Activated CD4-positive, CD25-positive, alpha-beta regulatory T cell treated with anti-CD3 and anti-CD28 coated beads, Interleukin-2, amount 50 U/mL, for 72 hours (primary cell): ENCODE measurements around the gene PRDM16.

Experiments
- DNase-seq: peaks from one replicate; pipeline ENCODE4 v3.0.0; 2021

Gene PRDM16

GRCh38 chr1:3390291-3390690, 321.3 kb downstream of the PRDM16 start:
- DNase-seq, result no peak

- DNase-seq, result no peak
These were observed 322.7 kb downstream of the PRDM16 start for GRCh38 chr1:3391711-3392110.

GRCh38 chr1:3393024-3393986, 324.3 kb downstream of the PRDM16 start:
- DNase-seq, result no peak

GRCh38 chr1:3393987-3394920, 325.3 kb downstream of the PRDM16 start:
- no peak for DNase-seq

GRCh38 chr1:3396411-3396810, 327.4 kb downstream of the PRDM16 start:
- no peak for DNase-seq

- DNase-seq, result no peak
These were observed 328.3 kb downstream of the PRDM16 start for GRCh38 chr1:3397311-3397710.

GRCh38 chr1:3398396-3399140, 329.6 kb downstream of the PRDM16 start:
- DNase-seq, result no peak

- no peak for DNase-seq
These were observed 330.7 kb downstream of the PRDM16 start for GRCh38 chr1:3399732-3400131.

- no peak for DNase-seq
These were observed 332.7 kb downstream of the PRDM16 start for GRCh38 chr1:3401585-3402257.

- no peak for DNase-seq
These were observed 333.4 kb downstream of the PRDM16 start for GRCh38 chr1:3402258-3403010.

GRCh38 chr1:3403011-3403345, 334.0 kb downstream of the PRDM16 start:
- no peak for DNase-seq

GRCh38 chr1:3403388-3404231, 334.6 kb downstream of the PRDM16 start:
- DNase-seq, result no peak

- DNase-seq, result no peak
These were observed 335.3 kb downstream of the PRDM16 start for GRCh38 chr1:3404301-3404700.

- no peak for DNase-seq
These were observed 335.8 kb downstream of the PRDM16 start for GRCh38 chr1:3404801-3405200.

- no peak for DNase-seq
These were observed 336.5 kb downstream of the PRDM16 start for GRCh38 chr1:3405491-3405890.

GRCh38 chr1:3405974-3406867, 337.2 kb downstream of the PRDM16 start:
- DNase-seq, result no peak

- no peak for DNase-seq
These were observed 338.0 kb downstream of the PRDM16 start for GRCh38 chr1:3407021-3407420.

- DNase-seq, result no peak
These were observed 339.8 kb downstream of the PRDM16 start for GRCh38 chr1:3408751-3409266.
